H1 (cell line): Measurements from ENCODE around the gene ARHGAP26.

Source experiments
- EP300 ChIP-seq, 2 experiments: IDR thresholded peaks; 1 replicate in 1 of 2; 2 replicates in 1 of 2; pipeline ENCODE4 v1.6.1; 2011 to 2012; ENCODE audit warnings: low read depth in 2 of 2, low read length in 2 of 2, mild to moderate bottlenecking in 2 of 2, borderline replicate concordance in 1 of 2, inconsistent platforms in 1 of 2, moderate library complexity in 1 of 2
- EZH2 ChIP-seq: fragments of 200-600 bp; sonication (generic); IDR thresholded peaks from 2 replicates; pipeline ENCODE4 v1.7.1; 2012; ENCODE audit warnings: low read depth, mild to moderate bottlenecking, moderate library complexity, low read length, inconsistent platforms; ENCODE audit not compliant: severe bottlenecking
- KDM1A ChIP-seq: fragments of 200-600, 300-600 bp; sonication (generic); IDR thresholded peaks from 2 replicates; pipeline ENCODE4 v1.7.1; 2016; ENCODE audit warnings: mild to moderate bottlenecking, low read length, borderline replicate concordance
- POLR2AphosphoS5 ChIP-seq: IDR thresholded peaks from 2 replicates; pipeline ENCODE4 v1.6.1; 2011; ENCODE audit warnings: low read depth, low read length
- SP1 ChIP-seq: IDR thresholded peaks from 2 replicates; pipeline ENCODE4 v1.6.1; 2011; ENCODE audit warnings: low read depth, low read length
- TF ChIP-seq, protein P1 (sequence below), 3 experiments: IDR thresholded peaks; 1 replicate in 2 of 3; 2 replicates in 1 of 3; pipeline versions ENCODE4 v1.5.1 to v1.6.1; 2011; ENCODE audit warnings: low read length in 3 of 3, mild to moderate bottlenecking in 3 of 3, inconsistent platforms in 2 of 3, low read depth in 1 of 3, moderate library complexity in 1 of 3; ENCODE audit not compliant: insufficient read depth in 1 of 3; ENCODE audit errors: control extremely low read depth in 1 of 3
- TF ChIP-seq, protein P2 (sequence below): IDR thresholded peaks from 2 replicates; pipeline ENCODE4 v1.6.1; 2012; ENCODE audit warnings: inconsistent platforms

DNA sequence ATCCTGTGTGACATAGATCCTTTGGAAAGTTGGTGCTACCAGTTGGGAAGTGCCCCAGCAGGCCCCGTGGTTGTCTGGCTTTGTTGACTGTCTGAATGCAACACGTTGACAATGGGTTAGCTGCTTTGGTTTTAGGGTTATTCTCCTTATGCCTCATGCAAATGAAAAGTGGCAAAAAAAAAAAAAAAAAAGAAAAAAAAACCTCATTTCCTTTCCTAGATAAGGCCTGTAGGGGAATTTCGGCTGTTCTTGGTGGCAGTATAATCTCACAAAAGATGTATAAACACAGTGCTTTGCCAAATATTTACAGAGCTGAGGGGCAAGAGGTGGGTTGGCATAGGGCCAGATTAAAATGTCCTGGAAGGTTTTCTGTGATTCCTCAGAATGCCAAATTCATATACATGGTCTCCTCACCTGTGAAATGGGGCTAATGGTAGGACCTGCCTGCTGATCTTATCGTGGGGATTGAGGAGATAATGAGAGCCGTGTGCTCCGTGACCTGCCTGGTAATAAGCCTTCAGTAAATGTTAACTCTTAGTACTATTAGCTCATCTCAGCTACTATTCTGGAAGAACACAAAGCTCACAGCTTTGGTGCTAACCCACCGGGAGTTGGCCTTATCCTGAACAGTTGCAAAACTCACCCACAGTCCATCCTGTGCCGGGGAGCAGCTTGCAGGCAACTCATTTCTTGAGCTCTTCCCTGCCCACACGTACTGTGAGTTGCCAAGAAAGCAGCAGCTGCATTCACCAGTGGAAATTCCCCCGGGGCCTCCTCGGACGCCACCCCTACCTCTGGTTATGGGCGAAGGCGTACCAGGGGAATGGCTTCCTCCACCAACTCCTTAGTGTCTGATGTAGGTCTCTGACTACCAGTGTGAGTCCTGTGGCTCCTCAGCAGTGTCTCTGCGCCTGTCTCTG, 413.0 kb downstream of the ARHGAP26 start:
- no peak for TF ChIP-seq SP1
- no peak for TF ChIP-seq EZH2
- TF ChIP-seq, protein P1, sequence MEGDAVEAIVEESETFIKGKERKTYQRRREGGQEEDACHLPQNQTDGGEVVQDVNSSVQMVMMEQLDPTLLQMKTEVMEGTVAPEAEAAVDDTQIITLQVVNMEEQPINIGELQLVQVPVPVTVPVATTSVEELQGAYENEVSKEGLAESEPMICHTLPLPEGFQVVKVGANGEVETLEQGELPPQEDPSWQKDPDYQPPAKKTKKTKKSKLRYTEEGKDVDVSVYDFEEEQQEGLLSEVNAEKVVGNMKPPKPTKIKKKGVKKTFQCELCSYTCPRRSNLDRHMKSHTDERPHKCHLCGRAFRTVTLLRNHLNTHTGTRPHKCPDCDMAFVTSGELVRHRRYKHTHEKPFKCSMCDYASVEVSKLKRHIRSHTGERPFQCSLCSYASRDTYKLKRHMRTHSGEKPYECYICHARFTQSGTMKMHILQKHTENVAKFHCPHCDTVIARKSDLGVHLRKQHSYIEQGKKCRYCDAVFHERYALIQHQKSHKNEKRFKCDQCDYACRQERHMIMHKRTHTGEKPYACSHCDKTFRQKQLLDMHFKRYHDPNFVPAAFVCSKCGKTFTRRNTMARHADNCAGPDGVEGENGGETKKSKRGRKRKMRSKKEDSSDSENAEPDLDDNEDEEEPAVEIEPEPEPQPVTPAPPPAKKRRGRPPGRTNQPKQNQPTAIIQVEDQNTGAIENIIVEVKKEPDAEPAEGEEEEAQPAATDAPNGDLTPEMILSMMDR (IDR thresholded peaks at IDR 0.05; ENCODE audit: control extremely low read depth in 1 of 3, insufficient read depth in 1 of 3, low read depth in 1 of 3, low read length in 3 of 3): no peak
- TF ChIP-seq, protein P2, sequence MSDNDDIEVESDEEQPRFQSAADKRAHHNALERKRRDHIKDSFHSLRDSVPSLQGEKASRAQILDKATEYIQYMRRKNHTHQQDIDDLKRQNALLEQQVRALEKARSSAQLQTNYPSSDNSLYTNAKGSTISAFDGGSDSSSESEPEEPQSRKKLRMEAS: no peak
- no peak for TF ChIP-seq EP300 (IDR thresholded peaks at IDR 0.05; ENCODE audit: borderline replicate concordance in 1 of 2, low read depth in 2 of 2, low read length in 2 of 2)
- TF ChIP-seq KDM1A: no peak
- no peak for TF ChIP-seq POLR2AphosphoS5
